ENCODE results near the gene CSGALNACT2. TPM values are rescaled to one million over a fixed set of nuclear protein-coding genes. Genes with fewer than 3 reads are reported as not detected.

The CSGALNACT2 gene
- total RNA-seq, 1 experiment from 2014 or later, result 30.0 TPM

DNA sequence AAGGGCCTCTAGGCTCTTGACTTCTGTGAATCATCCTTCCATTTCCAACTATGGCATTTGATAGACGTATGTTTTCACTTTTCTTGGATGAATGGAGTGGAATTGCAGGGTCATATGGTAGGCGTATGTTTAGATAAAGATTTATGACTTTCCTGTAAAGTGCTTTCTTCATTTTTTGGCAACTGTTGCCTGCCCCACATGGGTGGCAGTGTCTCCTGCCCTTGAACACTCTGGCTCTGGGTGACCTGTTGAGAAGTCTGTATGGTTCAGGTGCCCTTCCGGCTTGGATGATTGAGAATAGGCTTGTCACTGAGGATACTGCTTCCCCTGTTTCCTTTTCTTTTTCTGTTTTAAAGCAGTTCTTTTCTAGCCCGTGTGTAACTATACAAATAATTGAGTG, 38.3 kb upstream of the CSGALNACT2 start:
- ChIA-PET CTCF (interaction anchor here (0.7 to 1.4 kb wide), 2 partner anchors 21 to 261 kb away, joined by 3 read pairs; no protein-coding TSS in a partner anchor), POLR2A (no interaction called here)
- peaks cover 9% of the 10 kb centered on the region for H3K27me3 Mint-ChIP-seq (ENCODE audit: insufficient read depth, unreplicated experiment)
- H3K4me3 Mint-ChIP-seq (ENCODE audit: unreplicated experiment), result no peak overlapping the region
- H3K27ac Mint-ChIP-seq (ENCODE audit: low read depth, unreplicated experiment), result no peak overlapping the region
- no peak for DNase-seq (ENCODE audit: unreplicated experiment)
- no TSS peak for BruUV-seq (replicated peaks)
- no peaks in the 10 kb centered on the region for H3K36me3 Mint-ChIP-seq (ENCODE audit: insufficient read depth, unreplicated experiment)
- no peaks in the 10 kb centered on the region for H3K4me1 Mint-ChIP-seq (ENCODE audit: insufficient read depth, unreplicated experiment)
- intact Hi-C loops (cut with micrococcal nuclease), result no loop called here
- TF ChIP-seq, protein P1, sequence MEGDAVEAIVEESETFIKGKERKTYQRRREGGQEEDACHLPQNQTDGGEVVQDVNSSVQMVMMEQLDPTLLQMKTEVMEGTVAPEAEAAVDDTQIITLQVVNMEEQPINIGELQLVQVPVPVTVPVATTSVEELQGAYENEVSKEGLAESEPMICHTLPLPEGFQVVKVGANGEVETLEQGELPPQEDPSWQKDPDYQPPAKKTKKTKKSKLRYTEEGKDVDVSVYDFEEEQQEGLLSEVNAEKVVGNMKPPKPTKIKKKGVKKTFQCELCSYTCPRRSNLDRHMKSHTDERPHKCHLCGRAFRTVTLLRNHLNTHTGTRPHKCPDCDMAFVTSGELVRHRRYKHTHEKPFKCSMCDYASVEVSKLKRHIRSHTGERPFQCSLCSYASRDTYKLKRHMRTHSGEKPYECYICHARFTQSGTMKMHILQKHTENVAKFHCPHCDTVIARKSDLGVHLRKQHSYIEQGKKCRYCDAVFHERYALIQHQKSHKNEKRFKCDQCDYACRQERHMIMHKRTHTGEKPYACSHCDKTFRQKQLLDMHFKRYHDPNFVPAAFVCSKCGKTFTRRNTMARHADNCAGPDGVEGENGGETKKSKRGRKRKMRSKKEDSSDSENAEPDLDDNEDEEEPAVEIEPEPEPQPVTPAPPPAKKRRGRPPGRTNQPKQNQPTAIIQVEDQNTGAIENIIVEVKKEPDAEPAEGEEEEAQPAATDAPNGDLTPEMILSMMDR (IDR thresholded peaks at IDR 0.05; ENCODE audit: unreplicated experiment), result no peak
- H3K9me3 Mint-ChIP-seq (ENCODE audit: unreplicated experiment), result no peaks in the 10 kb centered on the region

DNA sequence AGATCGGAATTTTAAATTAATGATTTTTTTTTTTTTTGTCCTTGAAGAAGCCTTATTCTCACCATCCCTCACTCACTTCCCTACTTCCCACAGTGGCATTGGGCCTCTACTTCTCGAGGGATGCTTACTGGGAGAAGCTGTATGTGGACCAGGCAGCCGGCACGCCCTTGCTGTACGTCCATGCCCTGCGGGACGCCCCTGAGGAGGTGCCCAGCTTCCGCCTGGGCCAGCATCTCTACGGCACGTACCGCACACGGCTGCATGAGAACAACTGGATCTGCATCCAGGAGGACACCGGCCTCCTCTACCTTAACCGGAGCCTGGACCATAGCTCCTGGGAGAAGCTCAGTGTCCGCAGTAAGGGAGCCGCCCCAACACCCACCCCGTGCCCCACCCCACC, 37.9 kb upstream of the CSGALNACT2 start:
- ChIA-PET CTCF (interaction anchor here (0.5 to 1.4 kb wide), 3 partner anchors 21 to 262 kb away, joined by 3 read pairs; no protein-coding TSS in a partner anchor), POLR2A (no interaction called here)
- TF ChIP-seq, protein P1 (IDR thresholded peaks at IDR 0.05; ENCODE audit: unreplicated experiment), result no peak
- H3K27me3 Mint-ChIP-seq (ENCODE audit: insufficient read depth, unreplicated experiment), result peaks cover 9% of the 10 kb centered on the region
- no peaks in the 10 kb centered on the region for H3K9me3 Mint-ChIP-seq (ENCODE audit: unreplicated experiment)
- no peaks in the 10 kb centered on the region for H3K36me3 Mint-ChIP-seq (ENCODE audit: insufficient read depth, unreplicated experiment)
- H3K27ac Mint-ChIP-seq (ENCODE audit: low read depth, unreplicated experiment), result no peak overlapping the region
- no peak for DNase-seq (ENCODE audit: unreplicated experiment)
- no peaks in the 10 kb centered on the region for H3K4me1 Mint-ChIP-seq (ENCODE audit: insufficient read depth, unreplicated experiment)
- intact Hi-C loops (cut with micrococcal nuclease), result no loop called here
- no peak overlapping the region for H3K4me3 Mint-ChIP-seq (ENCODE audit: unreplicated experiment)
- BruUV-seq (replicated peaks), result no TSS peak

DNA sequence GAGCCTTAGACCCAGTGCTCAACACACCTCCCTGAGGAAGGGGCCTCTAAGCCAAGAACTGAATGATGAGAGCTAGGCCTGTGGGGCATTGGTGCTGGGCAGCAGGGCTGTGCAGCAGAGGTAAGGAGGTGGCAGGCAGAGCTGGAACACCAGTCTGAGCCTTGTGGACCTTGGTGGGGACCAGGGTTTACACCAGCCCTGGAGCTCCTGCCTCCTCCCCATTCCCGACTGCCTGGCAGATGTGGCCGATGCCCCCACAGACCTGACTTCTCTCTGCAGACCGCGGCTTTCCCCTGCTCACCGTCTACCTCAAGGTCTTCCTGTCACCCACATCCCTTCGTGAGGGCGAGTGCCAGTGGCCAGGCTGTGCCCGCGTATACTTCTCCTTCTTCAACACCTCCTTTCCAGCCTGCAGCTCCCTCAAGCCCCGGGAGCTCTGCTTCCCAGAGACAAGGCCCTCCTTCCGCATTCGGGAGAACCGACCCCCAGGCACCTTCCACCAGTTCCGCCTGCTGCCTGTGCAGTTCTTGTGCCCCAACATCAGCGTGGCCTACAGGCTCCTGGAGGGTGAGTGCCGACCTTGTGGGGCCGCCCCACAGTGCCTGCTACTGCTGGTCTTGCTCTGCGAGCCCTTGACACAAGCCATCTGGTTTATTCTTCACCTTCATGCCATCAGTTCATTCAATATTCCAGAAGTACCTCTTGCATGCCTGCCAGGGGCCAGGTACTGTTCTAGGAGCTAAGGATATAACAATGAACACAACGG, 36.0 kb upstream of the CSGALNACT2 start:
- TF ChIP-seq, protein P1 (IDR thresholded peaks at IDR 0.05; ENCODE audit: unreplicated experiment), result no peak
- no peaks in the 10 kb centered on the region for H3K36me3 Mint-ChIP-seq (ENCODE audit: insufficient read depth, unreplicated experiment)
- DNase-seq (ENCODE audit: unreplicated experiment), result no peak
- H3K4me3 Mint-ChIP-seq (ENCODE audit: unreplicated experiment), result no peak overlapping the region
- intact Hi-C loops (cut with micrococcal nuclease), result no loop called here
- H3K4me1 Mint-ChIP-seq (ENCODE audit: insufficient read depth, unreplicated experiment), result no peaks in the 10 kb centered on the region
- ChIA-PET CTCF (interaction anchor here (0.5 to 2.2 kb wide), 9 partner anchors 9 to 924 kb away, joined by 3 to 14 read pairs (median 3); no protein-coding TSS in a partner anchor), POLR2A (interaction anchor here (0.7 kb wide), 1 partner anchor 314 kb away, joined by 3 read pairs; no protein-coding TSS in a partner anchor)
- H3K9me3 Mint-ChIP-seq (ENCODE audit: unreplicated experiment), result no peaks in the 10 kb centered on the region
- no peak overlapping the region for H3K27ac Mint-ChIP-seq (ENCODE audit: low read depth, unreplicated experiment)
- peaks cover 9% of the 10 kb centered on the region for H3K27me3 Mint-ChIP-seq (ENCODE audit: insufficient read depth, unreplicated experiment)
- BruUV-seq (replicated peaks), result no TSS peak

DNA sequence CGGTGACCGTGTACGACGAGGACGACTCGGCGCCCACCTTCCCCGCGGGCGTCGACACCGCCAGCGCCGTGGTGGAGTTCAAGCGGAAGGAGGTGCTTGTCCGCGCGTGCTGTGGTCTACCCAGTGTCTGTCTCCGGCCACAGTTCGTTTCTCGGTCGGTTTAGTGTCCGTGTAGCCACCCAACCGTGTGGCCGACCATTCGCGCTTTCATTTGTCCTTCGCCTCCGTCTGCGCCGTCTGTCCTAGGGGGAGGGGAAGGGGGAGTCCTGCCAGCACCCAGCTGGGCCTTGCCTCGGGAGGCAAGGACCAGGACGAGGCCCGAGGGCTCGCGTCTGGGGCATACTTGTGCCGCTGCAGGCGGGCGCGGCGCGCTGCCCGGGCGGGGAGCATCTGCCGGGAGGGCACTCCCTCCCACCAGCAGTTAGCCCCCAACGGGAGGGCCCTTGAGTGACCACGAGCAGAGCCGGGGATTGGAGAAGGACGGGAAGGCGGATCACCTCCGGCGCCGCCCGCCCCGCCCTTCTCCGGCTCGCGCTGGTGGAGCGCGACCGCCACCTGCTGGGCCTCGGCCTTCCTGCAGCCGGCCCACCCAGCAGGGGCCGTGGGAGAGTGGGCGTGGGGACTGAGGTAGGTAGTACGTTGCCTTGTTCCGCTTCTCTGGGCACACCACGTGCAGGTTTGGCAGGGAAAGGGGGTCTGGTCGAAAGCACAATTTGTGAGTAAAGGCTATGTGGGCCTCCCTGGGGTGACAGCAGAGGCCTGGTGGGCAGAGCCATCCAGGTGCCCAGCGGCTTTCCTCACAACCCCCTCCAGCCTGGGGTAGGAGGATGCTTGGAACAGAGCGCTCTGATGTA, 32.9 kb upstream of the CSGALNACT2 start:
- no peak overlapping the region for H3K27ac Mint-ChIP-seq (ENCODE audit: low read depth, unreplicated experiment)
- intact Hi-C loops (cut with micrococcal nuclease), result loop anchor here (1.0 kb wide), 1 partner anchor 239 kb away; no protein-coding TSS in a partner anchor
- BruUV-seq (replicated peaks), result no TSS peak
- ChIA-PET CTCF (interaction anchor here (0.6 to 3.8 kb wide), 24 partner anchors 10 to 1770 kb away, joined by 3 to 32 read pairs (median 3); no protein-coding TSS in a partner anchor), POLR2A (interaction anchor here (1.4 kb wide), 1 partner anchor 33 kb away, joined by 4 read pairs; the partner anchor contains the start of gene CSGALNACT2)
- no peaks in the 10 kb centered on the region for H3K36me3 Mint-ChIP-seq (ENCODE audit: insufficient read depth, unreplicated experiment)
- peak; percentile 60 for DNase-seq (ENCODE audit: unreplicated experiment)
- H3K4me3 Mint-ChIP-seq (ENCODE audit: unreplicated experiment), result peak overlapping the region; percentile 63
- H3K27me3 Mint-ChIP-seq (ENCODE audit: insufficient read depth, unreplicated experiment), result peaks cover 9% of the 10 kb centered on the region
- H3K4me1 Mint-ChIP-seq (ENCODE audit: insufficient read depth, unreplicated experiment), result no peaks in the 10 kb centered on the region
- H3K9me3 Mint-ChIP-seq (ENCODE audit: unreplicated experiment), result no peaks in the 10 kb centered on the region
- TF ChIP-seq, protein P1 (IDR thresholded peaks at IDR 0.05; ENCODE audit: unreplicated experiment), result peak; percentile 100

Data from MCF 10A (cell line).